Measurements from ENCODE around the gene COPB1. TPM values are rescaled to one million over a fixed set of nuclear protein-coding genes. Genes with fewer than 3 reads are reported as not detected.

COPB1 gene
- 10 to 100 TPM; 33.1 to 58.0 (median 46.5) TPM for total RNA-seq
- 10 to 100 TPM; 31.4 to 48.9 TPM for polyA plus RNA-seq

- H3K9me3 ChIP-seq: no peaks in the 10 kb centered on the region
- 0% methylated on average over 36 to 37 of the region's 37 CpGs for WGBS, 2 donors
- peak within 1 kb of the TSS; percentile 64 to 88 (median 81) for H3K27ac ChIP-seq
- peak; percentile 98 to 99 (median 98) for ATAC-seq
- H3K4me1 ChIP-seq: peaks cover 0 to 27% (median 13%) of the 10 kb centered on the region in 3 donors
- H3K36me3 ChIP-seq: peaks cover 0 to 3% (median 3%) of the 10 kb centered on the region in 3 donors
- FAIRE-seq: no peak
- intact Hi-C loops (cut with DNase I): no loop called here
- DNase-seq: peak; percentile 88 to 96 (median 92)
- H3K4me3 ChIP-seq: peak within 1 kb of the TSS; percentile 62 to 68 (median 64)
- no peaks in the 10 kb centered on the region for H3K27me3 ChIP-seq
- no peak for TF ChIP-seq CTCF (IDR thresholded peaks at IDR 0.05)
Observed at GRCh38 chr11:14499560-14500180, at the start of gene COPB1. Gene COPB1, minus strand, starts transcription at chr11:14499811. Its CDS starts 883 bp downstream, at chr11:14498928.

GRCh38 chr11:14547440-14547839, 47.8 kb upstream of the COPB1 start:
- Histone ChIP-seq H3K36me3 (no peaks in the 10 kb centered on the region), H3K27me3 (no peaks in the 10 kb centered on the region), H3K9me3 (no peaks in the 10 kb centered on the region), H3K27ac (no peak overlapping the region), H3K4me1 (no peaks in the 10 kb centered on the region), H3K4me3 (no peak overlapping the region)
- FAIRE-seq: no peak
- DNase-seq: no peak
- intact Hi-C loops (cut with DNase I): no loop called here
- no peak for TF ChIP-seq CTCF (IDR thresholded peaks at IDR 0.05)
- 83% methylated on average over 2 of the region's 2 CpGs for WGBS, 2 donors
- ATAC-seq: no peak

- intact Hi-C loops (cut with DNase I): no loop called here
- Histone ChIP-seq H3K36me3 (no peaks in the 10 kb centered on the region), H3K27ac (no peak overlapping the region), H3K4me3 (no peak overlapping the region), H3K27me3 (no peaks in the 10 kb centered on the region), H3K9me3 (no peaks in the 10 kb centered on the region), H3K4me1 (peaks cover under 1 to 4% (median 3%) of the 10 kb centered on the region in 3 donors)
- no peak for TF ChIP-seq CTCF (IDR thresholded peaks at IDR 0.05)
- FAIRE-seq (no peak), DNase-seq (no peak), ATAC-seq (no peak)
Observed at GRCh38 chr11:14546672-14547071, 47.1 kb upstream of the COPB1 start.

- H3K27me3 ChIP-seq: no peaks in the 10 kb centered on the region
- no peak for DNase-seq
- no peak for TF ChIP-seq CTCF (IDR thresholded peaks at IDR 0.05)
- no peaks in the 10 kb centered on the region for H3K36me3 ChIP-seq
- no peak overlapping the region for H3K27ac ChIP-seq
- no peaks in the 10 kb centered on the region for H3K9me3 ChIP-seq
- peaks cover 5 to 13% (median 7%) of the 10 kb centered on the region in 3 donors for H3K4me1 ChIP-seq
- WGBS, 2 donors: 79 to 82% methylated on average over 3 of the region's 3 CpGs
- no peak overlapping the region for H3K4me3 ChIP-seq
- intact Hi-C loops (cut with DNase I): no loop called here
- no peak for FAIRE-seq
- ATAC-seq: no peak
Observed at GRCh38 chr11:14544611-14545010, 45.0 kb upstream of the COPB1 start.

GRCh38 chr11:14543260-14543659, 43.6 kb upstream of the COPB1 start:
- peaks cover 10 to 25% (median 15%) of the 10 kb centered on the region in 3 donors for H3K4me1 ChIP-seq
- H3K36me3 ChIP-seq: no peaks in the 10 kb centered on the region
- 66 to 88% methylated on average over 1 of the region's 1 CpG for WGBS, 2 donors
- H3K4me3 ChIP-seq: no peak overlapping the region
- intact Hi-C loops (cut with DNase I): no loop called here
- DNase-seq (no peak), FAIRE-seq (no peak), ATAC-seq (no peak)
- H3K9me3 ChIP-seq: no peaks in the 10 kb centered on the region
- H3K27ac ChIP-seq: no peak overlapping the region
- H3K27me3 ChIP-seq: no peaks in the 10 kb centered on the region
- no peak for TF ChIP-seq CTCF (IDR thresholded peaks at IDR 0.05)

All from pancreas (tissue), 10 donors.